Stimulated activated CD4-positive, alpha-beta T cell treated with anti-CD3 and anti-CD28 coated beads, Interleukin-15, amount 100 ng/mL, for 24 hours (primary cell): ENCODE measurements around the gene SPDYE9.
"Not testable (repeated sequence)": the region's sequence is repeated elsewhere in the genome, so short reads cannot be mapped to it uniquely, and the experiment has no call there.

Experiments
- DNase-seq: peaks from one replicate; pipeline ENCODE4 v3.0.0-alpha.2; 2020

SPDYE9 gene

GRCh38 chr7:73085938-73086337 lies at the start of gene SPDYE9:
SPDYE9 (minus strand) TSS chr7:73086038; CDS start chr7:73084238, 1,800 bp downstream.
- DNase-seq: not testable (repeated sequence)

DNA sequence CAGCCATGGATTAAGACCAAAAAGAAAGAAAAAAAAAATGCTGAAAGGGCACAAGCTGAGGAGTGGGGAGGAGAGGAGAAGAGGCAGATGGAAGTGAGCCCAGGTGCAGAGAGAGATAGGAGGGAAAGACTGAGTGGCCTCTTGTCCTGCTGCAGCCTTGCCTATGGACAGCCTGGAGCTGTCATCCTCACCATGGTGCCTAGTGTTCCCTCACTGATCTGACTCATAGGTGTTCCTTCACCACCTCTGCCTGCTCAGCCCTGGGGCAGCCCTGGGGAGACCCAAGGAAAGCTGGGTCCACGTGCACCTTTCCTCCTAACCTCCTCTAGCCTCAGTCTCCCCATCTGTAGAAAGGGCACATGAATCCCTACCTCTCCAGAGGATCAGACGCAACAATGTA lies 49.0 kb upstream of the SPDYE9 start:
- not testable (repeated sequence) for DNase-seq

- DNase-seq: not testable (repeated sequence)
Measured at GRCh38 chr7:73132651-73133217, 46.9 kb upstream of the SPDYE9 start.

DNA sequence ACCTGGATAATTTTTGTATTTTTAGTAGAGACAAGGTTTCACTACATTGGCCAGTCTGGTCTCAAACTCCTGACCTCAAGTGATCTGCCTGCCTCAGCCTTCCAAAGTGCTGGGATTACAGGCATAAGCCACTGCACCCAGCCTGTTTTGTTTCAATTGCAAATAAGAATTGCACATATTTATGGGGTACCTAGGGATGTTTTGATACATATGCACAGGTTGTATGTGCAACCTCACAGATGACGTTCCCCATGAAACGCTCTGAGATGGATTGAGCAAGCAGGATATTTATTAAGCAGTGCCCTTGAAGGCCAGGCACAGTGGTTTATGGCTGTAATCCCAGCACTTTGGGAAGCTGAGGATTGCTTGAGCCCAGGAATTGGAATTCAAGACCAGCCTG lies 44.8 kb upstream of the SPDYE9 start:
- DNase-seq: not testable (repeated sequence)

- DNase-seq: not testable (repeated sequence)
Measured at GRCh38 chr7:73124126-73124525, 38.3 kb upstream of the SPDYE9 start.

GRCh38 chr7:73122778-73123447 lies 37.1 kb upstream of the SPDYE9 start:
- not testable (repeated sequence) for DNase-seq

DNA sequence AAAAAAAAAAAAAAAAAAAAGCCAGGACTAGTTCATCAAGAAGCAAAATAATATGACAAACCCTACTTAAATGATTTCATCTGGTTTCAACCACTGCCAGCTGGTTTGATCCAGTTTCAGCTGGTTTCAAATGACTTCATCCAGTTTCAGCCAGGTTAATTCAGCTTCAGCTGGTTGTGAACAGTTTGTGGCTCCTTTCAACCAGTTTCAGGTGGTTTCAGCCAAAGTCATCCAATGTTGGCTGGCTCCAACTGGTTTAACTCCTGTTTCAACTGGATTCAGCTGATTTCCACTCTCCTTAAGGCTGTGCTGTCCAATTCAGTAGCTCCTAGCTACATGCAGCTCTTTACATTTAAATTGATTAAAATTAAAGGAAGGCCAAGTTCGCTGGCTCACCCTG lies 32.3 kb upstream of the SPDYE9 start:
- DNase-seq: not testable (repeated sequence)

DNA sequence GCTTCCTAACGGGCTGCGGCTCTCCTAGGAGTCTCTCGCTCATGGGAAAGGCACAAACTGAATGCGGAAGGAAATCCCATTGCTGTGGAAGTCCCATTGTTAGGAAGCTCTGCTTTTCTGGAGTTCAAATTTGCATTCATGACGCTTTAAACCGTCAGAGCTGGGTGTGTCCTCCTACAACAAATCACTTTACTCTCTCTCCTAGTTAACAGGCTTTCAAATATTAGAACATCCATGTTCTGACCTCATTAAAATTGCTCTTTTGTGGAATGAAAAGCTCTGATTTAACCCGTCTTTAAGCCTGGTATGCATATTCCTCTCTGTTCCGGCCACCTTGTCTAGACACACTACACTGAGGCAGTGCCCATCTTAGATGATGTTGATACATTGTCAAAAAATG lies 28.0 kb downstream of the SPDYE9 start, which contains the start of gene SPDYE11:
Gene SPDYE11 (minus strand): TSS at position 101 of the 400 bp plus-strand sequence. CDS start 1,800 bp downstream, outside the sequence.
- DNase-seq: not testable (repeated sequence)

DNA sequence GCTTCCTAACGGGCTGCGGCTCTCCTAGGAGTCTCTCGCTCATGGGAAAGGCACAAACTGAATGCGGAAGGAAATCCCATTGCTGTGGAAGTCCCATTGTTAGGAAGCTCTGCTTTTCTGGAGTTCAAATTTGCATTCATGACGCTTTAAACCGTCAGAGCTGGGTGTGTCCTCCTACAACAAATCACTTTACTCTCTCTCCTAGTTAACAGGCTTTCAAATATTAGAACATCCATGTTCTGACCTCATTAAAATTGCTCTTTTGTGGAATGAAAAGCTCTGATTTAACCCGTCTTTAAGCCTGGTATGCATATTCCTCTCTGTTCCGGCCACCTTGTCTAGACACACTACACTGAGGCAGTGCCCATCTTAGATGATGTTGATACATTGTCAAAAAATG lies 56.2 kb downstream of the SPDYE9 start, which contains the start of gene SPDYE8:
Gene SPDYE8 (minus strand): TSS at position 101 of the 400 bp plus-strand sequence. CDS start 1,800 bp downstream, outside the sequence.
- DNase-seq: not testable (repeated sequence)
